SU-DHL-6 (cell line): ENCODE data around the gene COL20A1.

Experiments
- H2AFZ ChIP-seq: fragments of 200-600 bp; sonication (generic); 2 replicates; pipeline ENCODE4 v1.6.1; 2014; ENCODE audit warnings: low read depth, mild to moderate bottlenecking, moderate library complexity, mixed read lengths, antibody characterized with exemption, low read length; ENCODE audit not compliant: severe bottlenecking
- H3F3A ChIP-seq: fragments of 200-600 bp; shearing (Covaris generic); 2 replicates; pipeline ENCODE4 v1.6.0; 2016; ENCODE audit warnings: antibody characterized with exemption, mild to moderate bottlenecking; ENCODE audit not compliant: insufficient read depth
- H3K27ac ChIP-seq: fragments of 200-600 bp; sonication (generic); 2 replicates; pipeline ENCODE4 v1.5.1; 2016; ENCODE audit warnings: low read depth, mild to moderate bottlenecking, low read length, moderate library complexity, mixed read lengths
- H3K27me3 ChIP-seq: fragments of 200-600 bp; sonication (generic), shearing (Covaris generic); 2 replicates; pipeline ENCODE4 v1.6.0; 2014; ENCODE audit warnings: mild to moderate bottlenecking, low read length
- H3K36me3 ChIP-seq: fragments of 200-600 bp; sonication (generic); 2 replicates; pipeline ENCODE4 v1.6.1; 2014; ENCODE audit warnings: mild to moderate bottlenecking, low read length, mixed read lengths
- H3K4me2 ChIP-seq: fragments of 300-600, 200-600 bp; shearing (Covaris generic), sonication (generic); 2 replicates; pipeline ENCODE4 v1.6.0; 2014; ENCODE audit warnings: low read length, low read depth, mild to moderate bottlenecking; ENCODE audit not compliant: poor library complexity, severe bottlenecking
- H3K4me3 ChIP-seq: fragments of 200-600 bp; sonication (generic); 2 replicates; pipeline ENCODE4 v1.5.1; 2014; ENCODE audit warnings: antibody characterized with exemption, low read length, mild to moderate bottlenecking, mixed read lengths; ENCODE audit not compliant: insufficient read depth, poor library complexity, severe bottlenecking
- H3K79me2 ChIP-seq: fragments of 200-600 bp; sonication (generic); 2 replicates; pipeline ENCODE4 v1.6.1; 2014; ENCODE audit warnings: mild to moderate bottlenecking, low read length, moderate library complexity; ENCODE audit not compliant: insufficient read depth
- H3K9ac ChIP-seq: fragments of 200-600 bp; sonication (generic); 2 replicates; pipeline ENCODE4 v1.7.0; 2014; ENCODE audit warnings: mild to moderate bottlenecking, low read length
- H3K9me2 ChIP-seq: fragments of 200-600 bp; sonication (generic); replicated peaks from 2 replicates; pipeline ENCODE4 v1.6.1; 2014; ENCODE audit warnings: low read length; ENCODE audit not compliant: insufficient read depth
- H3K9me3 ChIP-seq: fragments of 200-600 bp; sonication (generic); 2 replicates; pipeline ENCODE4 v1.6.1; 2014; ENCODE audit warnings: low read length, mixed read lengths; ENCODE audit not compliant: insufficient read depth
- H4K20me1 ChIP-seq: fragments of 200-600 bp; sonication (generic); 2 replicates; pipeline ENCODE4 v1.6.1; 2014; ENCODE audit warnings: low read depth, mild to moderate bottlenecking, antibody characterized with exemption, low read length, moderate library complexity, mixed read lengths
- CTCF ChIP-seq: fragments of 200-600 bp; sonication (generic); IDR thresholded peaks from one replicate; pipeline ENCODE4 v1.5.1; 2017; ENCODE audit warnings: antibody characterized with exemption, mild to moderate bottlenecking, low read length, moderate library complexity; ENCODE audit not compliant: insufficient read depth, poor library complexity, severe bottlenecking
- EZH2phosphoT487 ChIP-seq: fragments of 200-600 bp; sonication (generic), shearing (Covaris generic); conservative IDR thresholded peaks from 2 replicates; pipeline ENCODE4 v1.6.1; 2018; ENCODE audit warnings: mild to moderate bottlenecking, antibody characterized with exemption, low read length, moderate library complexity, mixed read lengths

COL20A1 gene

GRCh38 chr20:63264000-63264399 is 29.0 kb upstream of the COL20A1 start:
- Histone ChIP-seq H3K27ac (no peak overlapping the region), H3K9me3 (no peaks in the 10 kb centered on the region), H3F3A (no peaks in the 10 kb centered on the region), H3K9me2 (no peaks in the 10 kb centered on the region), H3K4me2 (no peak overlapping the region), H3K79me2 (no peaks in the 10 kb centered on the region), H4K20me1 (no peaks in the 10 kb centered on the region), H2AFZ (no peak overlapping the region), H3K4me3 (no peak overlapping the region), H3K36me3 (no peaks in the 10 kb centered on the region), H3K27me3 (no peaks in the 10 kb centered on the region; the same call in 1 of the 2 replicates), H3K9ac (no peak overlapping the region)
- TF ChIP-seq EZH2phosphoT487 (no peak), CTCF (no peak)

- Histone ChIP-seq H3F3A (no peaks in the 10 kb centered on the region), H2AFZ (no peak overlapping the region), H3K4me2 (no peak overlapping the region), H3K9me3 (no peaks in the 10 kb centered on the region), H3K9me2 (no peaks in the 10 kb centered on the region), H3K36me3 (no peaks in the 10 kb centered on the region), H3K9ac (no peak overlapping the region), H3K27ac (no peak overlapping the region), H3K79me2 (no peaks in the 10 kb centered on the region), H3K27me3 (no peaks in the 10 kb centered on the region; the same call in 1 of the 2 replicates), H4K20me1 (no peaks in the 10 kb centered on the region), H3K4me3 (no peak overlapping the region)
- TF ChIP-seq EZH2phosphoT487 = no peak
- no peak for TF ChIP-seq CTCF
Observed at GRCh38 chr20:63264519-63264918, 28.5 kb upstream of the COL20A1 start.

GRCh38 chr20:63265891-63266515 is 27.0 kb upstream of the COL20A1 start:
- TF ChIP-seq CTCF (no peak), EZH2phosphoT487 (no peak)
- Histone ChIP-seq H3F3A (no peaks in the 10 kb centered on the region), H3K4me2 (no peak overlapping the region), H3K9ac (no peak overlapping the region), H3K36me3 (no peaks in the 10 kb centered on the region), H4K20me1 (no peaks in the 10 kb centered on the region), H3K9me3 (no peaks in the 10 kb centered on the region), H3K27ac (no peak overlapping the region), H3K79me2 (no peaks in the 10 kb centered on the region), H2AFZ (no peak overlapping the region), H3K4me3 (no peak overlapping the region), H3K27me3 (no peaks in the 10 kb centered on the region), H3K9me2 (no peaks in the 10 kb centered on the region)
